NOMO-1 treated with DMSO at 0.1 percent for 48 hours (cell line): ENCODE results near the gene ZNF568.

Source experiments
- DNase-seq: peaks from one replicate; lab custom pipeline; 2025; ENCODE audit not compliant: unreplicated experiment; lab: John Stamatoyannopoulos, UW

The ZNF568 gene

DNA sequence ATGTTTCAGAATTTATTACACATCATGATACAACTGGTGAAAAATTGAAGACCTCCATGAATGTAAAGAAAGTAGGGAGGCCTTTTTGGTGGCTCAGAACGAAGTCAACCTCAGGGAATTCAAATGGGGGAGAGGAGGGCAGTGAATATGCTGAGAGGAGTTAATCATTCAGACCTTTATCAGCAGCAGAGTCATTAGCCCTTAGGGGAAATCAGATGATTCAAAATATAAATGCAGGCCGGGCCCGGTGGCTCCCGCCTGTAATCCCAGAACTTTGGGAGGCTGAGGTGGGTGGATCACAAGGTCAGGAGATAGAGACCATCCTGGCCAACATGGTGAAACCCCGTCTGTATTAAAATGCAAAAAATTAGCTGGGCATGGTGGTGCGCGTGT, 81.7 kb downstream of the ZNF568 start:
- DNase-seq = no peak

DNA sequence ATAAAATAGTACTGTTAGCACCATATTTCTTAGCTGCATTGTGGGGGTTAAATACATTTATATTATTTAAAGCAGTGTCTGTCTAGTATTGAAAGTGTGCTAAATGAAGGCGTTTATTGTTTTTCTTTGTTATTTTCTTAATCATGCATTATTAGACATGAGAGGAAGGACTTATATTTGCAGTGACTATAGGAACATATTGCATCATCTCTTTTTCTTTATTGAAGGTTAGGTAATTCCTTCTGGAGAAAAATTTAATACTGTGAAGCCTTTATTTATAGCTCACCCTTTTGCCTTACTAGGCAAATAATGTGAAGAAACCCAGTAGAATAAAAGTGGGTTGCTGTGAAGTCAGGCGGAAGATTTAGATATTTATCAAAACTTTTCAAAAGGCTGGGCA, 83.2 kb downstream of the ZNF568 start:
- no peak for DNase-seq

DNA sequence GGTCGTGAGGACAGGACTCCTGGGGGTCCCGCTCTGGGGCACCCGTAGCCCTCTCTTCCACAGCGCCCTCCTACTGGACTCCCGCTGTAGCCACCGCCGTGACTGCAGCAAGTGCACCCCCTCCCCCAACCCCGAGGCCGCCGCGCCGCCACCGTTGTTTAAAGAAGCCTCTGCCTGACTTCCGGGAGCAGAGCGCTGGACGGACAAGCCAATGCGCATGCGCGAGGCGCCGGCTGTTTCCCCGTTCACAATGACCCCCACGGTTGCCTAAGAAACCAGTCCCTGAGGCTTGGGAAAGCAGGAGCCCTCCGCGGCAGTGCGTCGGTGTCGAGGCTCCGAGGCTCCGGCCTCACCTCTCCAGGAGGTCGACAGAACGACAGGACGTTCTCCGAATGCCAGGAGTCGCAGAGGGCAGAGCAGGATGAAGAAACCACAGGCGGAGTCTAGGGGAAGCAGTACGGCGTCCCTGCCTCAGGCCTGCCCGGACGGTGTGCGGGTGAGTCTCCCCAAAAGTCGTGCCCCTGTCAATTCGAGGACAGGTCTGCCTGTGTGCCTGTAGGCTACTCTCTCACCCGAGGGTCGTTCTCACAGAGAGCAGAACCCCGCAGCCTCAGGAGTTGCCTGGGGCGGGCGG, 91.6 kb downstream of the ZNF568 start:
- DNase-seq = no peak

DNA sequence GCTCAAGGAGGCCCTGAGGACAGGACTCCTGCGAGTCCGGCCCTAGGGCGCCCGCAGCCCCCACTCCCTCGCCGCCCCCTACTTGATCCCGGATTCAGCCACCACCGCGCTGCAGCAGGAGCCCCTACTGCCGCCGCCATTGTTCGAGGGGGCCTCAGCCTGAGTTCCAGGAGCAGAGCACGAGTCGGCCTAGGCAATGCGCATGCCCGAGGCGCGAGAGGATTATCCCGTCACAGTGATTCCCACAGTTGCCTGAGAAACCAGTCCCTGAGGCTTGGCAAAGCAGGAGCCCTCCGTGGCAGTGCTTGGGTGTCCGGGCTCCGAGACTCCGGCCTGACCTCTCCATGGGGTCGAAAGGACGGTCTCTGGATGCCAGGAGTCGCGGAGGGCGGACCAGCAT, 93.7 kb downstream of the ZNF568 start:
- DNase-seq = no peak

DNA sequence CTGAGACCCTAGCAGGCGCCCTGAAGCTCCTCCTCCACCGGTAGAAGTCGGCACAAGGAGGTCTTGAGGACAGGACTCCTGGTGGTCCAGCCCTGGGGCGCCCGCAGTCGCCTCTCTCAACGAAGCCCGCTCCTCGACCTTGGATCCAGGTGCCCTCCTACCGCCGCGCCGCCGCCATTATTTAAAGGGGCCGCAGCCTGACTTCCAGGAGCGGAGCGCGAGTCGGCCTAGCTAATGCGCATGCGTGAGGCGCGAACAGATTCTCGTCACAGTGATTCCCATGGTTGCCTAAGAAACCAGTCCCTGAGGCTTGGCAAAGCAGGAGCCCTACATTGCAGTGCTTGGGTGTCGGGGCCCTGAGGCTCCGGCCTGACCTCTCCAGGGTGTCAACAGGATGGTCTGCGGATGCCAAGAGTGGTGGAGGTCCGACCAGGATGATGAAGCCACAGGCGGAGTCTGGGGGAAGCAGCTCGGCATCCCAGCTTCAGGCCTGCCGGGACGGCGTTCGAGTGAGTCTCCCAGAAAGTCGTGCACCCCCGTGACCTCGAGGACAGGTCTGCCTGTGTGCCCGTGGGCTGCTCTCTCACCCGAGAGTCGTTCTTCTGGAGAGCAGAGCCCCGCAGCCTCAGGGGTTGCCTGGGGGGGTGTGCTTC, 96.1 kb downstream of the ZNF568 start:
- DNase-seq = no peak

DNA sequence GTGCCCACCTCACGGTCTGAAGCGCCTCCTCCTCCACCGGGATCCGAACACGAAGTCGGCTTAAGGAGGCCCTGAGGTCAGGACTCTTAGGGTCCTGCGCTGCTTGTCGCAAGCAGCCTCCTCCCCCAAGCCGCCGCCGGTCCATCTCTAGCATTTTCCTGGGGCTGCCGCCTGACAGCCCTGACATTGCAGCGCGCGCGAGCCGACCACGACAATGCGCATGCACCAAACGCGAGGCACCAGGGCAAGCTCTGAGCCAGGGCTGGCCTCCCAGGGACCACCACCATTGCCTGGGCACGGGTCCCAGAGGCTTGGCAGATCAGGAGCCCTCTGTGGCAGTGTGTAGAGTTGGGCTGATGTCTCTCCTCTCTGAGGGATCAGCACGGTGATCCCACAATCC, 98.3 kb downstream of the ZNF568 start:
- DNase-seq = no peak

DNA sequence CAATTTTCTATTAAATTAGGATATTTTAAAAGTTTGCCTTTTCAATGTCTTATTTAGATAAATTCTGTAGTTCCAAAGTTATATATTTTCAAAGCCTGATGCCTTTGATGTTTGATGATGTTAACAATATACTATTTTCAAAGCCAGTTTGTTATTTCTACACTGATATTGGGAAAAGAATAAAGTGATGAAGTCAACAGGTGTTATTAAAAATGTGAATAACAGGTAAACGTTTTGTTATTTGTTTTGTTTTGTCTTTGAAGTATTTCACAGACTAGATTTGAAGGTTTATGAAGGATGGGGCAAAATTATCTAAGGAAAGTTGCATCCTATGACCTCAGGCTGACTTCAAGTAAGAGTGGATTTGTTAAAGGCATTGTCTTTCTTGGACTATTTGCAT, 129.0 kb downstream of the ZNF568 start:
- no peak for DNase-seq
